HG03457 (cell line): ENCODE measurements around the gene PCDHB16.
"Not testable (repeated sequence)": the region's sequence is repeated elsewhere in the genome, so short reads cannot be mapped to it uniquely, and the experiment has no call there.

Experiments used
- ATAC-seq: cut with Tn5 transposase; IDR thresholded peaks from one replicate; pipeline ENCODE4 v1.9.1; 2021; ENCODE audit warnings: moderate number of reproducible peaks; ENCODE audit not compliant: unreplicated experiment

The PCDHB16 gene

DNA sequence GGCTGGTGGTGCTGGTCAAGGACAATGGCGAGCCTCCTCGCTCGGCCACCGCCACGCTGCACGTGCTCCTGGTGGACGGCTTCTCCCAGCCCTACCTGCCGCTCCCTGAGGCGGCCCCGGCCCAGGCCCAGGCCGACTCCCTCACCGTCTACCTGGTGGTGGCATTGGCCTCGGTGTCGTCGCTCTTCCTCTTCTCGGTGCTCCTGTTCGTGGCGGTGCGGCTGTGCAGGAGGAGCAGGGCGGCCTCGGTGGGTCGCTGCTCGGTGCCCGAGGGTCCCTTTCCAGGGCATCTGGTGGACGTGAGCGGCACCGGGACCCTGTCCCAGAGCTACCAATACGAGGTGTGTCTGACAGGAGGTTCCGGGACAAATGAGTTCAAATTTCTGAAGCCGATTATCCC, 43.2 kb downstream of the PCDHB16 start:
- ATAC-seq = not testable (repeated sequence)

DNA sequence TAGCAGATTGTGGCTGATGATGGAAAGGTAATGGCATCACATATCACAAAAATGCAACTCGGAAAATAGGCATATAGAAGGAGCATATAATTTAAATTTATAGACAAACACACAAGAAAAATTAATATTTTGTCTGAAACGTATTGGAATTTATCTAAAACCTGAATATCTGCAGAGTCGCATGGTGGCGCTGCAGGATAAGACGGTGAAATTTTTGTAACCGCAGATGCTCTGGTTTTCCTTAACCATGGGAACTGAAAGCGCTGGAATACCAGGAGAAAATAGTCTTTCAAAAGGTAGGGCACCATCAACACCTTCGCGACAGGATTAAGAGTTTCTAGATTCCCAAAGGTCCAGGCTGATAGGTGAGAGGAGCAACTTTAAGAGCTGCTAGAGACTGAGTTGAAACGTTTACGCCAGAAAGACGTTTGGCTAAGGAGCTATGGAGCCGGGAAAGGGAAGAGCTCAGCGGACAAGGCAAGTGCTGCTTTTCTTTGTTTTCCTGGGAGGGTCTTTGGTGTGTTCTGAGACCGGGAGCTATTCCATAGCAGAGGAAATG, 52.0 kb downstream of the PCDHB16 start:
- ATAC-seq = no peak
